ENCODE data around the gene MMADHC. TPM values are rescaled to one million over a fixed set of nuclear protein-coding genes. Genes with fewer than 3 reads are reported as not detected.

MMADHC gene
- total and polyA plus RNA-seq, 2 of the 13 experiments (the other 11 are each of a cell fraction or from before 2014, with no cell fraction given), result 90.2 to 210 TPM

- peak; percentile 85; the same call in 1 of the 2 replicates for TF ChIP-seq SNAPC4 (CRISPR knock-in tag; IDR thresholded peaks at IDR 0.05)
- peak; percentile 62 for TF ChIP-seq MXD1 (CRISPR knock-in tag; IDR thresholded peaks at IDR 0.05)
- no peak for TF ChIP-seq TRIM24 (CRISPR knock-in tag; IDR thresholded peaks at IDR 0.05)
- peak; percentile 95; the same call in 1 of the 2 replicates for TF ChIP-seq ZSCAN29 (CRISPR knock-in tag; conservative IDR thresholded peaks at IDR 0.05)
- TF ChIP-seq NFKB2 (CRISPR knock-in tag; IDR thresholded peaks at IDR 0.05; ENCODE audit: borderline replicate concordance), result peak; percentile 72; the same call in 1 of the 2 replicates
- TF ChIP-seq ARNTL (CRISPR knock-in tag; IDR thresholded peaks at IDR 0.05), result peak; percentile 77
- no peak for TF ChIP-seq SKIL (CRISPR knock-in tag; IDR thresholded peaks at IDR 0.05; ENCODE audit: borderline replicate concordance)
Measured at GRCh38 chr2:149587220-149587949, at the start of gene MMADHC (continued).

Data from HepG2 (cell line).